C4-2B (cell line): ENCODE measurements around the gene TLR5.

Source experiments
- CTCF ChIP-seq: fragments of 450-650 bp; conservative IDR thresholded peaks from 2 replicates; pipeline ENCODE4 v1.5.1; 2017; ENCODE audit warnings: mild to moderate bottlenecking
- ZFX ChIP-seq: fragments of 450-650 bp; IDR thresholded peaks from 2 replicates; pipeline ENCODE4 v1.6.1; 2017

DNA sequence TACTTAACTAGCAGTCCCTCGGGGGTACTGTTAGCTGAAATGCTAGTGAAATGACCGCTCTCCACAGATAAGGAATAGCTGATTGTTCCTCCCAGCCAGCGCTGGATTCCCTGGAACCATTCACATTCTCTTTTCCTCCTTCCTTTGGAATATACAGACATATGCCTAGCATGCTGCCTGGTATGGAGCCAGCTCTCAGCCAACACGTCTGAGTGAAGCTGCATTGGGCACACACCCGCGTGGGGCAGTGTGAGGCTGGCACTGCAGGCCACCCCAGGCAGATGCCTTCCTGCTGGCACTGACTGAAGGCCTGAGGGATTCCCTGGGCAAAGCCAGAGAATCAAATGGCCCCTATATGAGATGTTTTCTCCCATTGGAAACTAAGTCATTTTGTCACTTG is 66.7 kb downstream of the TLR5 start:
- no peak for TF ChIP-seq CTCF
- TF ChIP-seq ZFX = no peak
